ENCODE results near the gene SOCS6.

GRCh38 chr18:70370762-70371733 is 82.2 kb downstream of the SOCS6 start:
- TF ChIP-seq, protein P1, sequence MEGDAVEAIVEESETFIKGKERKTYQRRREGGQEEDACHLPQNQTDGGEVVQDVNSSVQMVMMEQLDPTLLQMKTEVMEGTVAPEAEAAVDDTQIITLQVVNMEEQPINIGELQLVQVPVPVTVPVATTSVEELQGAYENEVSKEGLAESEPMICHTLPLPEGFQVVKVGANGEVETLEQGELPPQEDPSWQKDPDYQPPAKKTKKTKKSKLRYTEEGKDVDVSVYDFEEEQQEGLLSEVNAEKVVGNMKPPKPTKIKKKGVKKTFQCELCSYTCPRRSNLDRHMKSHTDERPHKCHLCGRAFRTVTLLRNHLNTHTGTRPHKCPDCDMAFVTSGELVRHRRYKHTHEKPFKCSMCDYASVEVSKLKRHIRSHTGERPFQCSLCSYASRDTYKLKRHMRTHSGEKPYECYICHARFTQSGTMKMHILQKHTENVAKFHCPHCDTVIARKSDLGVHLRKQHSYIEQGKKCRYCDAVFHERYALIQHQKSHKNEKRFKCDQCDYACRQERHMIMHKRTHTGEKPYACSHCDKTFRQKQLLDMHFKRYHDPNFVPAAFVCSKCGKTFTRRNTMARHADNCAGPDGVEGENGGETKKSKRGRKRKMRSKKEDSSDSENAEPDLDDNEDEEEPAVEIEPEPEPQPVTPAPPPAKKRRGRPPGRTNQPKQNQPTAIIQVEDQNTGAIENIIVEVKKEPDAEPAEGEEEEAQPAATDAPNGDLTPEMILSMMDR (conservative IDR thresholded peaks at IDR 0.05; ENCODE audit: low read depth, low read length) = no peak
- TF ChIP-seq EZH2 (IDR thresholded peaks at IDR 0.05; ENCODE audit: borderline replicate concordance, low read depth, low read length, poor library complexity, severe bottlenecking) = no peak
